Measurements from ENCODE around the gene CMTM7.
"Not testable (repeated sequence)": the region's sequence is repeated elsewhere in the genome, so short reads cannot be mapped to it uniquely, and the experiment has no call there.

The CMTM7 gene

DNA sequence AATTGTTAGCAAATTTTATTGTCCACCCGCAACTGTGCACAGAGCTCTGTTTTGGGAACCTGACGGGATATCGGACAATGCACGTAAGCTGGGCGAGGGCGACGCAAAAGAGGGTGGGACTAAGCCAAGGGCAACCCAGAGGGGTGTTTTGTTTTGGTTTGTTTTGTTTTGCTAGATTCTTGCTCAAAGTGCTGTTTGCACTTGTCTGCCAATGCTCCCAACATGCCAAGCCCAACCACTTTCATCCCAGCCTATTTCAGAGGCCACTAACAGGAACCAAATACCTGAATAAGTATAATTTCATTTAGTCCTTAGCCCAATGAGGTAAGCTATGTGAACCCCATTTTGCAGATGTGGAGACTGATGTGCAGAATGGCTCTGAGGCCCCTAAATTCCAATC, 9.7 kb upstream of the CMTM7 start:
- TF ChIP-seq, protein P1, sequence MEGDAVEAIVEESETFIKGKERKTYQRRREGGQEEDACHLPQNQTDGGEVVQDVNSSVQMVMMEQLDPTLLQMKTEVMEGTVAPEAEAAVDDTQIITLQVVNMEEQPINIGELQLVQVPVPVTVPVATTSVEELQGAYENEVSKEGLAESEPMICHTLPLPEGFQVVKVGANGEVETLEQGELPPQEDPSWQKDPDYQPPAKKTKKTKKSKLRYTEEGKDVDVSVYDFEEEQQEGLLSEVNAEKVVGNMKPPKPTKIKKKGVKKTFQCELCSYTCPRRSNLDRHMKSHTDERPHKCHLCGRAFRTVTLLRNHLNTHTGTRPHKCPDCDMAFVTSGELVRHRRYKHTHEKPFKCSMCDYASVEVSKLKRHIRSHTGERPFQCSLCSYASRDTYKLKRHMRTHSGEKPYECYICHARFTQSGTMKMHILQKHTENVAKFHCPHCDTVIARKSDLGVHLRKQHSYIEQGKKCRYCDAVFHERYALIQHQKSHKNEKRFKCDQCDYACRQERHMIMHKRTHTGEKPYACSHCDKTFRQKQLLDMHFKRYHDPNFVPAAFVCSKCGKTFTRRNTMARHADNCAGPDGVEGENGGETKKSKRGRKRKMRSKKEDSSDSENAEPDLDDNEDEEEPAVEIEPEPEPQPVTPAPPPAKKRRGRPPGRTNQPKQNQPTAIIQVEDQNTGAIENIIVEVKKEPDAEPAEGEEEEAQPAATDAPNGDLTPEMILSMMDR (conservative IDR thresholded peaks at IDR 0.05; ENCODE audit: low read depth, low read length) = no peak
- no peak overlapping the region for H3K4me3 ChIP-seq (ENCODE audit: low read length)
- DNase-seq (ENCODE audit: low read depth) = no peak

DNA sequence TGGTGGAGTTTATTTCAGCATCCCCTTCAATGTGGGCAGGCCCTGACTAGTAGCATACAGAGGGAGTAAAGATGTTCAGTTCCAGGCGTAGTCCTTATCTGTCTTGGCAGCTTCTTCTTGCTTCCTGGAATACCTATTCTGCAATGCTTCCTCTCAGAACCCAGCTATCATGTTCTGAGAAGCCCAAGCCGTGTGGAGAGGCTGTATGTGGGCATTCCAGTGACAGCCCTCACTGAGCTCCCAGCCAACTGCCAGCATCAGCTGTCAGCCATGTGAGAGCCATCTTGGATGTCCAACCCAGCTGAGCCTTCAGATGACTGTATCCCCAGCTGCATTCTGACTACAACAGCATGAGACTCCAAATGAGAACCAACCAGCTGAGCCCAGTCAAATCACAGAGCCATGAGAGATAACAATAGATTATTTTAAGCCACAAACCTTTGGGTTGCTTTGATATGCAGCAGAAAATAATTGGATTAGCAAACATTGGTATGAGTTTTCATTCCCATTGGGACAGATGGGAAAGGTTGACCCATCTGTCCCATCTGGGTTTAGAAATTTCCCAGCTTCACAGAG, 8.4 kb upstream of the CMTM7 start:
- TF ChIP-seq, protein P1 (conservative IDR thresholded peaks at IDR 0.05; ENCODE audit: low read depth, low read length) = no peak
- H3K4me3 ChIP-seq (ENCODE audit: low read length) = no peak overlapping the region
- no peak for DNase-seq (ENCODE audit: low read depth)

DNA sequence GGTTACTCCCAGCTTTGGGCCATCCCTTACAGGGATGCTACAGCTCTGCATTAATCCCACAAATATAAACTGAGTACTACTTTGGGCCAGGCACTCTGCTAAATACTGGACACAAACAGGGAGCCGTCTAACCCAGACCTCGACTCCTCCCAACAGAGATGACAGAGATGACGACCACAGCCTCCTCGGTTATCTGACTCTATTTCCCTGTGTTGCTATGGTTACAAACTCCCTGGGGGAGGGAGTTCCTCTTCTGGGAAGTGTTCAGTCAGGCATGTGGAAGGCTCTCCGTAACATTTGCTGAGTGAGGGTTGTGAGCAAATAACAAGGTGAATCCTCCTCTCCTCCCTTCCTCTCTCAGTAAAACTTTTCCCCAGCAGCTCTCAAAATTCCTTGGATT, 6.7 kb upstream of the CMTM7 start:
- H3K4me3 ChIP-seq (ENCODE audit: low read length) = no peak overlapping the region
- TF ChIP-seq, protein P1 (conservative IDR thresholded peaks at IDR 0.05; ENCODE audit: low read depth, low read length) = no peak
- no peak for DNase-seq (ENCODE audit: low read depth)

DNA sequence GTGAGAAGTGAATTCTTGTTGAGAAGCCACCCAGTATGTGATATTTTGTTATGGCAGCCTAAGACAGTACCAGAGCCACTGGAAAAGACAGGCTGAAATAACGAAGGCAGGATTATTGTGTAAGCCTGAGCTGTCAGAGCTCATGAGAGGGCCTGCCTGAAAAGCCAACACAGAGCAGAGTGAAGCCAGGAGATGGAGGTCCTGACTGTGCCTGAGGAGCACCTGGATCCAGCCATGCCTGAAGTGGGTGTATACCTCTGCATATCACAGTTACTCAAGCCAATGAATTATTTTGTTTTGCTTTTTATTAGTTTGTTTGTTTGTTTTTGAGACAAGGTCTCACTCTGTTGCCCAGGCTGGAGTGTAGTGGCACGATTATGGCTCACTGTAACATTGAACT, 4.1 kb upstream of the CMTM7 start:
- no peak overlapping the region for H3K4me3 ChIP-seq (ENCODE audit: low read length)
- DNase-seq (ENCODE audit: low read depth) = no peak
- TF ChIP-seq, protein P1 (conservative IDR thresholded peaks at IDR 0.05; ENCODE audit: low read depth, low read length) = no peak

DNA sequence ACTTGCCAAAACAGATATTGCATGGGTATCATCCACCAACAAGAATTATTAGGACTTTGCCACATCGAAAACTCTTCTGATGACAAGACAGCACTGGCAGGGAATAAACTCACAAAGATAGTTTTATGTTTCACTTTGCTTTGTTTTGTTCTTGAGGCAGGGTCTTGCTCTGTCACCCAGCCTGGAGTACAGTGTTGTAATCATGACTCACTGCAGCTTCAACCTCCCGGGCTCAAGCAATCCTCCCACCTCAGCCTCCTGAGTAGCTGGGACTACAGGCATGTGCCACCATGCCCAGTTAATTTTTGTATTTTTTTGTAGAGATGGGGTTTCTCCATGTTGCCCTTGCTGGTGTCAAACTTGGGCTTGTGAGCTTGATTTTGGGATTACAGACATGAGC, 2.1 kb upstream of the CMTM7 start:
- H3K4me3 ChIP-seq (ENCODE audit: low read length); DNase-seq (ENCODE audit: low read depth): not testable (repeated sequence)

DNA sequence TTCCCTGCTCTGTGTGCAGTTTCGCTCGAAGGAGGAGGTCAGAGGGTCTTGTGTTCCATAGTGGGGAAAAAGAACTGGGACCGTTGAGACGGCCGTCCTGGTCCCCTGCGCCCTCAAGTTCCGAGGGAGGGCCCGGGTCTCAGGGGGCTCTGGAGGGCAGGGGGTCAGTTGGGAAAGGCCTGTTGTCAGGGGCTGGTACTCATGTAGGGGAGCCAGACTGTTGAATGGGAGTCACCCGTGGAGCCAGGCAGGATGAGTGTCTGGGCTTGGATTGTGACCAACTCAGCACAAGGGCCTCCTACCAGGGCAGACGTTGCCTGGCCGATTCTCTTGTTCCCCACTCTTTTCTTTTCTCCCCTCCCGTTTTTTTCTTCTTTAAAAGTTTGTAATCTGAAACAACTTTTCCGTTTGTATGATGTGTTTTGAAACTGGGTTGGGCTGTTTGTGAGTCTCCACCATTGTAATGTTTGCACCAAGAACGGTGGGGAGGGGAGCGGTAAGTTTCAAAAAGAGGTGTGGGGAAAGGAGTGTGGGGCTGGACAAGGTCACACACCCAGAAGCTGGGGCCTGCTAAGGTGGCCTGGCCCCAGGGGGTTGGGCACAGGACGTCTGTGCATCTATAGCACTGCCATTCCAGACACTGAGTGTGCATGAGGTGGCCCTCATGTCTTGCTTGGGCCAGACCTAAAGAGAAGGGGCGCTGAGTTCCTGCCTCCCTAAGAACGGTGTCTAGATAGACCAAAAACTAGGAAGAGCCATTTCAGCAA, 1.1 kb downstream of the CMTM7 start:
- TF ChIP-seq, protein P1 (conservative IDR thresholded peaks at IDR 0.05; ENCODE audit: low read depth, low read length) = no peak
- peak overlapping the region; percentile 77 for H3K4me3 ChIP-seq (ENCODE audit: low read length)
- DNase-seq (ENCODE audit: low read depth) = no peak

DNA sequence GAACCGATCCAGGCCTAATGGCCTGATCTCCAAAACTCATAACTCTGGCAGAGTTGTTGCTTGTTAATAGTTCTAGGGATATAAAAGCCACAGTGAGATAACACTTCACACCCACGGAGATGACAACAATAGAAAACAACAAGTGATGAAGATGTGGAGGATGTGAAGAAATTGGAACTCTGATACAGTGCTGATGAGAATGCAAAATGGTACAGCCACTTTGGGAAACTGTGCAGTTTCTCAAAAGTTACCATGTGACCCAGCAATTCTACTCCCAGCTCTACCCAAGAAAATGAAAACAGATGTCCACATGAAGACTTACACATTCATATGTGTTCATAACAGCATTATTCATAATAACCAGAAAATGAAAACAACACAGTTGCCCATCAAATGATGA, 3.8 kb downstream of the CMTM7 start:
- no peak overlapping the region for H3K4me3 ChIP-seq (ENCODE audit: low read length)
- no peak for DNase-seq (ENCODE audit: low read depth)
- TF ChIP-seq, protein P1 (conservative IDR thresholded peaks at IDR 0.05; ENCODE audit: low read depth, low read length) = no peak

All from retinal pigment epithelial cell (primary cell).